Activated T-cell treated with anti-CD3 and anti-CD28 coated beads for 48 hours (primary cell): ENCODE data around the gene APOBEC3A.
"Not testable (repeated sequence)": the region's sequence is repeated elsewhere in the genome, so short reads cannot be mapped to it uniquely, and the experiment has no call there.

Experiments
- DNase-seq: peaks from one replicate; pipeline ENCODE4 v3.0.0-alpha.2; 2020; ENCODE audit warnings: low read depth

The APOBEC3A gene

GRCh38 chr22:38959590-38959989, 2.2 kb downstream of the APOBEC3A start:
- DNase-seq = no peak

- not testable (repeated sequence) for DNase-seq
These were observed 3.3 kb downstream of the APOBEC3A start for GRCh38 chr22:38960673-38961072.

- not testable (repeated sequence) for DNase-seq
These were observed 5.9 kb downstream of the APOBEC3A start for GRCh38 chr22:38963291-38963738.

- no peak for DNase-seq
These were observed 6.5 kb downstream of the APOBEC3A start for GRCh38 chr22:38963872-38964271.

- DNase-seq = no peak
These were observed 6.9 kb downstream of the APOBEC3A start for GRCh38 chr22:38964306-38964705.

- no peak for DNase-seq
These were observed 7.6 kb downstream of the APOBEC3A start for GRCh38 chr22:38964989-38965388.

GRCh38 chr22:38965614-38966379, 8.4 kb downstream of the APOBEC3A start:
- no peak for DNase-seq

- no peak for DNase-seq
These were observed 8.9 kb downstream of the APOBEC3A start for GRCh38 chr22:38966380-38966702.

GRCh38 chr22:38966942-38967341, 9.5 kb downstream of the APOBEC3A start:
- DNase-seq = no peak

- no peak for DNase-seq
These were observed 10.3 kb downstream of the APOBEC3A start for GRCh38 chr22:38967451-38968450.

- DNase-seq = no peak
These were observed 11.4 kb downstream of the APOBEC3A start for GRCh38 chr22:38968801-38969200.

GRCh38 chr22:38970551-38970950, 13.1 kb downstream of the APOBEC3A start:
- no peak for DNase-seq

- no peak for DNase-seq
These were observed 13.8 kb downstream of the APOBEC3A start for GRCh38 chr22:38971202-38971601.

- no peak for DNase-seq
These were observed 14.4 kb downstream of the APOBEC3A start for GRCh38 chr22:38971791-38972190.

GRCh38 chr22:38972558-38972957, 15.1 kb downstream of the APOBEC3A start:
- DNase-seq = no peak

GRCh38 chr22:38973289-38974169, 16.1 kb downstream of the APOBEC3A start:
- DNase-seq = peak; percentile 45

- no peak for DNase-seq
These were observed 16.9 kb downstream of the APOBEC3A start for GRCh38 chr22:38974170-38974825.

- no peak for DNase-seq
These were observed 17.4 kb downstream of the APOBEC3A start for GRCh38 chr22:38974826-38975175.

- DNase-seq = not testable (repeated sequence)
These were observed 19.9 kb downstream of the APOBEC3A start for GRCh38 chr22:38977289-38977688.

GRCh38 chr22:38980587-38980986, 23.2 kb downstream of the APOBEC3A start:
- DNase-seq = not testable (repeated sequence)
